Measurements from ENCODE around the gene ADCY3. TPM values are rescaled to one million over a fixed set of nuclear protein-coding genes. Genes with fewer than 3 reads are reported as not detected.

Gene ADCY3
- polyA plus RNA-seq, 3 donors: 2.5 to 9.3 (median 3.5) TPM

- Histone ChIP-seq H3K79me2 (ENCODE audit: insufficient read depth, low read length) (peaks cover 12% of the 10 kb centered on the region), H3K36me3 (replicated peaks in 1 of 2; ENCODE audit: control insufficient read depth in 1 of 2, insufficient read depth in 2 of 2, low read length in 2 of 2) (no peaks in the 10 kb centered on the region), H3K4me3 (replicated peaks in 1 of 3; ENCODE audit: low read depth in 2 of 3, low read length in 3 of 3) (no peak overlapping the region), H3K4me1 (ENCODE audit: control insufficient read depth in 1 of 2, insufficient read depth in 2 of 2, low read length in 2 of 2) (peaks cover 9 to 13% of the 10 kb centered on the region in 2 donors), H3K27me3 (ENCODE audit: control insufficient read depth in 2 of 2, insufficient read depth in 2 of 2, low read length in 2 of 2) (no peaks in the 10 kb centered on the region), H3K9me3 (replicated peaks in 1 of 2; ENCODE audit: control insufficient read depth in 1 of 2, insufficient read depth in 1 of 2, low read length in 2 of 2) (no peaks in the 10 kb centered on the region), H3K4me2 (replicated peaks; ENCODE audit: extremely low read depth, low read length, poor library complexity, severe bottlenecking) (no peak overlapping the region), H3K27ac (ENCODE audit: low read depth in 1 of 2, low read length in 2 of 2) (no peak overlapping the region), H3K9ac (ENCODE audit: insufficient read depth, low read length, poor library complexity, severe bottlenecking) (no peak overlapping the region), H2AFZ (ENCODE audit: insufficient read depth, low read depth, low read length, poor library complexity, severe bottlenecking) (no peak overlapping the region), H4K20me1 (ENCODE audit: insufficient read depth, low read length) (no peaks in the 10 kb centered on the region)
- Mint-ChIP-seq H3K4me1 (peaks cover 65% of the 10 kb centered on the region), H3K9me3 (peaks cover 0 to 12% (median 6%) of the 10 kb centered on the region in 7 donors), H3K27ac (peak overlapping the region in 1 of 7 donors; percentile 35), H3K27me3 (ENCODE audit: low read depth in 3 of 3) (peaks cover 0 to 1% (median 0%) of the 10 kb centered on the region in 3 donors), H3K4me3 (no peak overlapping the region), H3K36me3 (peaks cover 7 to 19% of the 10 kb centered on the region in 2 donors)
- intact Hi-C loops (cut with micrococcal nuclease): no loop called here
- TF ChIP-seq CTCF (IDR thresholded peaks at IDR 0.05): peak; percentile 14
- no peak for DNase-seq
- 94% methylated on average over 7 of the region's 9 CpGs for WGBS (ENCODE audit: insufficient coverage)
Observed at GRCh38 chr2:24881623-24882022, 38.4 kb downstream of the ADCY3 start.

GRCh38 chr2:24881158-24881557 lies 38.9 kb downstream of the ADCY3 start:
- H3K36me3 Mint-ChIP-seq: peaks cover 7 to 19% of the 10 kb centered on the region in 2 donors
- WGBS (ENCODE audit: insufficient coverage): 87% methylated on average over 4 of the region's 6 CpGs
- no peak for TF ChIP-seq CTCF (IDR thresholded peaks at IDR 0.05)
- no peak overlapping the region for H3K4me3 Mint-ChIP-seq
- H3K4me1 Mint-ChIP-seq: peaks cover 61% of the 10 kb centered on the region
- H3K4me2 ChIP-seq (replicated peaks; ENCODE audit: extremely low read depth, low read length, poor library complexity, severe bottlenecking): no peak overlapping the region
- no peaks in the 10 kb centered on the region for H3K27me3 ChIP-seq (ENCODE audit: control insufficient read depth in 2 of 2, insufficient read depth in 2 of 2, low read length in 2 of 2)
- H3K9ac ChIP-seq (ENCODE audit: insufficient read depth, low read length, poor library complexity, severe bottlenecking): no peak overlapping the region
- H4K20me1 ChIP-seq (ENCODE audit: insufficient read depth, low read length): no peaks in the 10 kb centered on the region
- peaks cover 0 to 1% (median 0%) of the 10 kb centered on the region in 3 donors for H3K27me3 Mint-ChIP-seq (ENCODE audit: low read depth in 3 of 3)
- intact Hi-C loops (cut with micrococcal nuclease): no loop called here
- H3K4me1 ChIP-seq (ENCODE audit: control insufficient read depth in 1 of 2, insufficient read depth in 2 of 2, low read length in 2 of 2): peaks cover 4 to 8% of the 10 kb centered on the region in 2 donors
- H3K27ac Mint-ChIP-seq: peak overlapping the region in 2 of 7 donors; percentile 11 to 13
- no peak overlapping the region for H2AFZ ChIP-seq (ENCODE audit: insufficient read depth, low read depth, low read length, poor library complexity, severe bottlenecking)
- peaks cover 0 to 12% (median 6%) of the 10 kb centered on the region in 7 donors for H3K9me3 Mint-ChIP-seq
- H3K36me3 ChIP-seq (replicated peaks in 1 of 2; ENCODE audit: control insufficient read depth in 1 of 2, insufficient read depth in 2 of 2, low read length in 2 of 2): no peaks in the 10 kb centered on the region
- no peak overlapping the region for H3K27ac ChIP-seq (ENCODE audit: low read depth in 1 of 2, low read length in 2 of 2)
- H3K9me3 ChIP-seq (replicated peaks in 1 of 2; ENCODE audit: control insufficient read depth in 1 of 2, insufficient read depth in 1 of 2, low read length in 2 of 2): no peaks in the 10 kb centered on the region
- H3K79me2 ChIP-seq (ENCODE audit: insufficient read depth, low read length): peaks cover 14% of the 10 kb centered on the region
- DNase-seq: no peak
- no peak overlapping the region for H3K4me3 ChIP-seq (replicated peaks in 1 of 3; ENCODE audit: low read depth in 2 of 3, low read length in 3 of 3)
